HEK293 (cell line): ENCODE results near the gene SMIM17.

Source experiments
- CTCF ChIA-PET: fragments of 350-600 bp; formaldehyde crosslinking; extraction: SDS; loops from one replicate; lab custom pipeline; 2021; ENCODE audit warnings: antibody characterized with exemption; lab: Yijun Ruan, JAX
- POLR2A ChIA-PET: fragments of 300-600 bp; formaldehyde crosslinking; extraction: SDS; loops from one replicate; lab custom pipeline; 2020; ENCODE audit warnings: antibody characterized with exemption, inconsistent platforms; lab: Yijun Ruan, JAX
- H3K27ac ChIP-seq: fragments of 200-500 bp; sonication (Bioruptor generic); 2 replicates; pipeline ENCODE4 v1.5.1; 2014; ENCODE audit warnings: low read depth, low read length, control low read depth, inconsistent platforms; ENCODE audit errors: extremely low read depth
- H3K36me3 ChIP-seq, 2 experiments: fragments of 200-500 bp in 1 of 2; sonication (Bioruptor generic) in 1 of 2; 1 replicate in 1 of 2; 2 replicates in 1 of 2; pipeline ENCODE4 v1.5.1; 2014 to 2017; ENCODE audit warnings: inconsistent platforms in 2 of 2, low read length in 2 of 2; ENCODE audit not compliant: control insufficient read depth in 2 of 2, insufficient read depth in 1 of 2
- H3K4me1 ChIP-seq: fragments of 200-500 bp; sonication (Bioruptor generic); 2 replicates; pipeline ENCODE4 v1.5.1; 2014; ENCODE audit warnings: mild to moderate bottlenecking, low read length, inconsistent platforms; ENCODE audit not compliant: control insufficient read depth, insufficient read depth
- H3K4me3 ChIP-seq: 2 replicates; pipeline ENCODE4 v1.5.1; 2011; ENCODE audit warnings: low read depth, mild to moderate bottlenecking, control low read depth, low read length, moderate library complexity
- H3K9me3 ChIP-seq: fragments of 200-500 bp; sonication (Bioruptor generic); 2 replicates; pipeline ENCODE4 v1.5.1; 2014; ENCODE audit warnings: low read depth, low read length, inconsistent platforms; ENCODE audit not compliant: control insufficient read depth, insufficient read depth
- HIC1 ChIP-seq: fragments of 450-650 bp; formaldehyde crosslinking; IDR thresholded peaks from 2 replicates; pipeline ENCODE4 v1.5.1; 2016; ENCODE audit warnings: missing biosample characterization, missing genetic modification characterization
- ZFP37 ChIP-seq: fragments of 450-650 bp; formaldehyde crosslinking; IDR thresholded peaks from 2 replicates; pipeline ENCODE4 v1.5.1; 2016; ENCODE audit warnings: missing biosample characterization, missing genetic modification characterization
- ZNF10 ChIP-seq: fragments of 450-650 bp; formaldehyde crosslinking; IDR thresholded peaks from 2 replicates; pipeline ENCODE4 v1.5.1; 2017; ENCODE audit warnings: missing biosample characterization, missing genetic modification characterization
- ZNF140 ChIP-seq: fragments of 450-650 bp; formaldehyde crosslinking; IDR thresholded peaks from 2 replicates; pipeline ENCODE4 v1.5.1; 2016; ENCODE audit warnings: missing biosample characterization, missing genetic modification characterization
- ZNF146 ChIP-seq: fragments of 450-650 bp; formaldehyde crosslinking; IDR thresholded peaks from 2 replicates; pipeline ENCODE4 v1.5.1; 2016; ENCODE audit warnings: missing biosample characterization, missing genetic modification characterization
- ZNF2 ChIP-seq: fragments of 450-650 bp; formaldehyde crosslinking; IDR thresholded peaks from 2 replicates; pipeline ENCODE4 v1.5.1; 2016; ENCODE audit warnings: missing biosample characterization, missing genetic modification characterization
- ZNF223 ChIP-seq: fragments of 450-650 bp; formaldehyde crosslinking; IDR thresholded peaks from 2 replicates; pipeline ENCODE4 v1.5.1; 2016; ENCODE audit warnings: missing biosample characterization, missing genetic modification characterization
- ZNF391 ChIP-seq: fragments of 450-650 bp; formaldehyde crosslinking; IDR thresholded peaks from 2 replicates; pipeline ENCODE4 v1.5.1; 2016; ENCODE audit warnings: low read depth, missing biosample characterization, missing genetic modification characterization, borderline replicate concordance
- ZNF394 ChIP-seq: fragments of 450-650 bp; formaldehyde crosslinking; IDR thresholded peaks from 2 replicates; pipeline ENCODE4 v1.5.1; 2016; ENCODE audit warnings: missing biosample characterization, missing genetic modification characterization, mild to moderate bottlenecking, moderate library complexity, borderline replicate concordance
- ZNF529 ChIP-seq: fragments of 450-650 bp; formaldehyde crosslinking; IDR thresholded peaks from 2 replicates; pipeline ENCODE4 v1.5.1; 2017; ENCODE audit warnings: missing genetic modification characterization, missing biosample characterization; ENCODE audit not compliant: insufficient replicate concordance
- ZNF549 ChIP-seq: fragments of 450-650 bp; IDR thresholded peaks from 2 replicates; pipeline ENCODE4 v1.5.1; 2018; ENCODE audit warnings: missing biosample characterization, missing genetic modification characterization, mild to moderate bottlenecking, inconsistent platforms, moderate library complexity
- ZNF596 ChIP-seq: fragments of 450-650 bp; IDR thresholded peaks from 2 replicates; pipeline ENCODE4 v1.5.0; 2018; ENCODE audit warnings: missing biosample characterization, mild to moderate bottlenecking, missing genetic modification characterization, moderate library complexity
- ZNF654 ChIP-seq: fragments of 450-650 bp; formaldehyde crosslinking; IDR thresholded peaks from 2 replicates; pipeline ENCODE4 v1.5.1; 2016; ENCODE audit warnings: low read depth, missing biosample characterization, missing genetic modification characterization
- ZNF658 ChIP-seq: fragments of 450-650 bp; formaldehyde crosslinking; IDR thresholded peaks from 2 replicates; pipeline ENCODE4; 2016; ENCODE audit warnings: missing biosample characterization, missing genetic modification characterization
- ZNF707 ChIP-seq: fragments of 450-650 bp; formaldehyde crosslinking; IDR thresholded peaks from 2 replicates; pipeline ENCODE4 v1.5.1; 2016; ENCODE audit warnings: missing biosample characterization, missing genetic modification characterization
- ZNF777 ChIP-seq: fragments of 450-650 bp; formaldehyde crosslinking; IDR thresholded peaks from 2 replicates; pipeline ENCODE4 v1.5.1; 2017; ENCODE audit warnings: missing biosample characterization, missing genetic modification characterization, borderline replicate concordance
- TF ChIP-seq, protein P1 (sequence below): fragments of 450-650 bp; formaldehyde crosslinking; IDR thresholded peaks from 2 replicates; pipeline ENCODE4 v1.5.1; 2016; ENCODE audit warnings: missing biosample characterization, missing genetic modification characterization
- TF ChIP-seq, protein P2 (sequence below): fragments of 450-650 bp; formaldehyde crosslinking; IDR thresholded peaks from 2 replicates; pipeline ENCODE4 v1.5.1; 2016; ENCODE audit warnings: missing biosample characterization, missing genetic modification characterization
- TF ChIP-seq, protein P3 (sequence below): fragments of 450-650 bp; formaldehyde crosslinking; IDR thresholded peaks from 2 replicates; pipeline ENCODE4 v1.5.1; 2016; ENCODE audit warnings: missing biosample characterization, missing genetic modification characterization

Gene SMIM17

GRCh38 chr19:56622374-56622773 lies 20.6 kb upstream of the SMIM17 start:
- H3K9me3 ChIP-seq, result peaks cover 4% of the 10 kb centered on the region
- no peak for TF ChIP-seq ZNF140
- TF ChIP-seq, protein P1, sequence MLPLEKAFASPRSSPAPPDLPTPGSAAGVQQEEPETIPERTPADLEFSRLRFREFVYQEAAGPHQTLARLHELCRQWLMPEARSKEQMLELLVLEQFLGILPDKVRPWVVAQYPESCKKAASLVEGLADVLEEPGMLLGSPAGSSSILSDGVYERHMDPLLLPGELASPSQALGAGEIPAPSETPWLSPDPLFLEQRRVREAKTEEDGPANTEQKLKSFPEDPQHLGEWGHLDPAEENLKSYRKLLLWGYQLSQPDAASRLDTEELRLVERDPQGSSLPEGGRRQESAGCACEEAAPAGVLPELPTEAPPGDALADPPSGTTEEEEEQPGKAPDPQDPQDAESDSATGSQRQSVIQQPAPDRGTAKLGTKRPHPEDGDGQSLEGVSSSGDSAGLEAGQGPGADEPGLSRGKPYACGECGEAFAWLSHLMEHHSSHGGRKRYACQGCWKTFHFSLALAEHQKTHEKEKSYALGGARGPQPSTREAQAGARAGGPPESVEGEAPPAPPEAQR (tag by site-specific recombination), result no peak
- no peak for TF ChIP-seq ZNF529 (tag by site-specific recombination)
- POLR2A ChIA-PET, result no interaction called here
- no peaks in the 10 kb centered on the region for H3K4me1 ChIP-seq
- no peak overlapping the region for H3K27ac ChIP-seq
- CTCF ChIA-PET, result no interaction called here
- H3K4me3 ChIP-seq, result no peak overlapping the region
- H3K36me3 ChIP-seq, result peaks cover 13 to 52% of the 10 kb centered on the region in 2 experiments

DNA sequence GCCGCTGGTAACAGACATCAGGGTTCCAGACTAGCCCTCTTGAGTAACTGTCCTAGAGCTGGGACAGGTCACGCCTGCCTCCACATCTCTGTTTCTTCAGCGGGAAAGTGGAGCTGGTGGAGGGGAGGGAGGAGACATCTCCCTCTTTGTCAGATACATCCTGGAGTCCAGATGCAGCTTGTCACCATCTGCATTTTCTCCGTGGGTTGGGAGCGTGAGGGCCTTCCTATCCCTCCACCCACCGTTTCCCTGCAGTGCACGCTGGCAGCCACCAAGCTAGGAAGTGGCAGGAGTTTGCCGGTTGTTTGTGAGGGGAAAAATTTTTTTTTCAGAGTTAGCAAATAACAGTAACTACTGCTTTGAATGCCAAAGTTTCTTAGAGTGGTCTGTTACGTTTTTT lies 20.0 kb upstream of the SMIM17 start:
- ChIA-PET CTCF (no interaction called here), POLR2A (no interaction called here)
- no peak for TF ChIP-seq ZFP37
- TF ChIP-seq ZNF223 (tag by site-specific recombination), result no peak
- no peak for TF ChIP-seq ZNF394 (tag by site-specific recombination)
- no peak for TF ChIP-seq ZNF146 (tag by site-specific recombination)
- no peak for TF ChIP-seq ZNF596 (tag by site-specific recombination)
- TF ChIP-seq, protein P2, sequence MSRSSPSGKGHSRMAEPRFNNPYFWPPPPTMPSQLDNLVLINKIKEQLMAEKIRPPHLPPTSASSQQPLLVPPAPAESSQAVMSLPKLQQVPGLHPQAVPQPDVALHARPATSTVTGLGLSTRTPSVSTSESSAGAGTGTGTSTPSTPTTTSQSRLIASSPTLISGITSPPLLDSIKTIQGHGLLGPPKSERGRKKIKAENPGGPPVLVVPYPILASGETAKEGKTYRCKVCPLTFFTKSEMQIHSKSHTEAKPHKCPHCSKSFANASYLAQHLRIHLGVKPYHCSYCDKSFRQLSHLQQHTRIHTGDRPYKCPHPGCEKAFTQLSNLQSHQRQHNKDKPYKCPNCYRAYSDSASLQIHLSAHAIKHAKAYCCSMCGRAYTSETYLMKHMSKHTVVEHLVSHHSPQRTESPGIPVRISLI (tag by site-specific recombination), result no peak
- TF ChIP-seq ZNF391 (tag by site-specific recombination), result no peak
- TF ChIP-seq ZNF658 (tag by site-specific recombination), result no peak
- Histone ChIP-seq H3K4me3 (no peak overlapping the region), H3K27ac (no peak overlapping the region), H3K36me3 (peaks cover 9 to 46% of the 10 kb centered on the region in 2 experiments), H3K4me1 (no peaks in the 10 kb centered on the region), H3K9me3 (peaks cover 4% of the 10 kb centered on the region; the same call in 1 of the 2 replicates)

DNA sequence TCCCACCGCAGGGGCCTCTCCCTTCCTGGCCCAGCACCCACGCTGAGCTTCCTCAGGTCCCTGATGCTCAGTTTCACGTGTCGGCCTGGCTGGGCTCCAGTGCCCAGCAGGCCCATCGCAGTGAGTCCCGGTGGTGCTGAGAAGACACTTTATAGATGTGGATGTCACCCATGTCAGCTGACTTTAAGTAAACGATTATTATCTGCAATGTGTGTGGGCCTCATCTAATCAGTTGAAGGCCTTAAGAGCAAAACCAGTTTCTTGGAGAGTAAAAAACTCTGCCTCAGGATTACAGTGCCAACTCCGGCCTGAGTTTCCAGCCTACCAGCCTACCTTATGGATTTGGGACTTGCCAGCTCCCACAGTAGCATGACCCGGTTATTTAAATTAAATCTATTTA lies 17.3 kb upstream of the SMIM17 start:
- no peak overlapping the region for H3K27ac ChIP-seq
- H3K4me3 ChIP-seq, result no peak overlapping the region
- no peaks in the 10 kb centered on the region for H3K4me1 ChIP-seq
- POLR2A ChIA-PET, result no interaction called here
- peaks cover 4% of the 10 kb centered on the region for H3K9me3 ChIP-seq
- TF ChIP-seq ZNF2 (tag by site-specific recombination), result no peak
- TF ChIP-seq ZNF549 (tag by site-specific recombination), result no peak
- TF ChIP-seq HIC1, result no peak
- TF ChIP-seq ZNF777 (tag by site-specific recombination), result no peak
- no peak for TF ChIP-seq ZNF707
- TF ChIP-seq ZNF10 (tag by site-specific recombination), result peak; percentile 64; the same call in 1 of the 2 replicates
- TF ChIP-seq, protein P3, sequence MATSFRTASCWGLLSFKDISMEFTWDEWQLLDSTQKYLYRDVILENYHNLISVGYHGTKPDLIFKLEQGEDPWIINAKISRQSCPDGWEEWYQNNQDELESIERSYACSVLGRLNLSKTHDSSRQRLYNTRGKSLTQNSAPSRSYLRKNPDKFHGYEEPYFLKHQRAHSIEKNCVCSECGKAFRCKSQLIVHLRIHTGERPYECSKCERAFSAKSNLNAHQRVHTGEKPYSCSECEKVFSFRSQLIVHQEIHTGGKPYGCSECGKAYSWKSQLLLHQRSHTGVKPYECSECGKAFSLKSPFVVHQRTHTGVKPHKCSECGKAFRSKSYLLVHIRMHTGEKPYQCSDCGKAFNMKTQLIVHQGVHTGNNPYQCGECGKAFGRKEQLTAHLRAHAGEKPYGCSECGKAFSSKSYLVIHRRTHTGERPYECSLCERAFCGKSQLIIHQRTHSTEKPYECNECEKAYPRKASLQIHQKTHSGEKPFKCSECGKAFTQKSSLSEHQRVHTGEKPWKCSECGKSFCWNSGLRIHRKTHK, result no peak
- no peak for TF ChIP-seq ZNF654 (tag by site-specific recombination)
- CTCF ChIA-PET, result interaction anchor here (0.6 kb wide), 1 partner anchor 547 kb away, joined by 3 read pairs; no protein-coding TSS in a partner anchor
- H3K36me3 ChIP-seq, result peaks cover 9 to 43% of the 10 kb centered on the region in 2 experiments
